T-helper 2 cell treated with Interferon-gamma antibody and Interleukin-4, amounts not matched to agents 100 ng/mL and 5 ng/mL, for 36 hours (primary cell): Measurements from ENCODE around the gene GREB1L. TPM values are rescaled to one million over a fixed set of nuclear protein-coding genes. Genes with fewer than 3 reads are reported as not detected.

ENCODE experiments used
- intact Hi-C: fragments of 100-400 bp; cut with micrococcal nuclease; formaldehyde crosslinking; loops from one replicate; pipeline ENCODE4 v1.15.1; 2023
- total RNA-seq: library from RNA; stranded (reverse); gene quantifications from 2 replicates; pipeline ENCODE4 v1.2.3, GENCODE V29; 2022

GREB1L gene
- total RNA-seq, 1 donor from 2014 or later: not detected

GRCh38 chr18:21548647-21549046 is 306.6 kb downstream of the GREB1L start:
- intact Hi-C loops: no loop called here

- intact Hi-C loops: no loop called here
Observed at GRCh38 chr18:21550510-21550970, 308.5 kb downstream of the GREB1L start.

GRCh38 chr18:21557607-21558253 is 315.7 kb downstream of the GREB1L start:
- intact Hi-C loops: no loop called here

GRCh38 chr18:21559195-21559594 is 317.2 kb downstream of the GREB1L start:
- intact Hi-C loops: no loop called here

GRCh38 chr18:21571772-21572171 is 329.7 kb downstream of the GREB1L start:
- intact Hi-C loops: no loop called here

Other genes starting within 250 kb of the GREB1L start
- 62.8 and 63.6 TPM in 2 replicates for gene ROCK1, start 130.4 kb upstream of the GREB1L start, total RNA-seq